Measurements from ENCODE around the gene TIAM2.

- TF ChIP-seq CTCF (IDR thresholded peaks at IDR 0.05) (no peak), POLR2A (IDR thresholded peaks at IDR 0.05; ENCODE audit: low read depth) (no peak), POLR2AphosphoS5 (IDR thresholded peaks at IDR 0.05) (no peak), EP300 (IDR thresholded peaks at IDR 0.05) (no peak)
Measured at GRCh38 chr6:155273431-155273830, 278.3 kb downstream of the TIAM2 start.

All from esophagus muscularis mucosa (tissue), 4 donors.